H9 (cell line): ENCODE results near the gene PARM1. TPM values are rescaled to one million over a fixed set of nuclear protein-coding genes. Genes with fewer than 3 reads are reported as not detected.

Source experiments
- DNase-seq: peaks from one replicate; pipeline ENCODE4 v3.0.0-alpha.2; 2017
- H2AFZ ChIP-seq: one replicate; pipeline ENCODE4 v1.6.1; 2013; ENCODE audit warnings: mild to moderate bottlenecking, low read length, control low read depth, moderate library complexity
- H2AK5ac ChIP-seq: 2 replicates; pipeline ENCODE4 v1.6.1; 2013; ENCODE audit warnings: low read length, control low read depth, mixed read lengths; ENCODE audit not compliant: insufficient read length
- H2BK120ac ChIP-seq: one replicate; pipeline ENCODE4 v1.6.1; 2013; ENCODE audit warnings: low read depth, mild to moderate bottlenecking, low read length, control low read depth, inconsistent platforms; ENCODE audit not compliant: poor library complexity, severe bottlenecking
- H2BK12ac ChIP-seq: 2 replicates; pipeline ENCODE4 v1.6.1; 2013; ENCODE audit warnings: low read length, control low read depth, mixed read lengths, low read depth; ENCODE audit not compliant: insufficient read length
- H2BK15ac ChIP-seq: 2 replicates; pipeline ENCODE4 v1.6.1; 2013; ENCODE audit warnings: low read depth, low read length, control low read depth
- H2BK20ac ChIP-seq: one replicate; pipeline ENCODE4 v1.6.1; 2013; ENCODE audit warnings: low read depth, mild to moderate bottlenecking, low read length, control low read depth, inconsistent platforms; ENCODE audit not compliant: poor library complexity, severe bottlenecking
- H2BK5ac ChIP-seq: 2 replicates; pipeline ENCODE4 v1.6.1; 2013; ENCODE audit warnings: low read length, control low read depth, mixed read lengths; ENCODE audit not compliant: insufficient read length
- H3K14ac ChIP-seq: 2 replicates; pipeline ENCODE4 v1.6.1; 2013; ENCODE audit warnings: low read length, control low read depth; ENCODE audit not compliant: insufficient read depth
- H3K18ac ChIP-seq: 2 replicates; pipeline ENCODE4 v1.6.1; 2013; ENCODE audit warnings: low read depth, mild to moderate bottlenecking, mixed read lengths, low read length, control low read depth; ENCODE audit not compliant: insufficient read length
- H3K23ac ChIP-seq: 2 replicates; pipeline ENCODE4 v1.6.1; 2013; ENCODE audit warnings: low read length, control low read depth, mixed read lengths, low read depth; ENCODE audit not compliant: insufficient read length
- H3K23me2 ChIP-seq: 2 replicates; pipeline ENCODE4 v1.6.1; 2013; ENCODE audit warnings: low read depth, mild to moderate bottlenecking, mixed read lengths, low read length, control low read depth; ENCODE audit not compliant: insufficient read length, poor library complexity, severe bottlenecking
- H3K27ac ChIP-seq: 2 replicates; pipeline ENCODE4 v1.5.1; 2013; ENCODE audit warnings: low read length, control low read depth, mixed read lengths, low read depth; ENCODE audit not compliant: insufficient read length
- H3K27me3 ChIP-seq: 2 replicates; pipeline ENCODE4 v1.6.1; 2013; ENCODE audit warnings: low read length, control low read depth, inconsistent platforms; ENCODE audit not compliant: insufficient read depth
- H3K4ac ChIP-seq: 2 replicates; pipeline ENCODE4 v1.6.1; 2013; ENCODE audit warnings: low read depth, mild to moderate bottlenecking, control low read depth, inconsistent platforms, low read length, moderate library complexity
- H3K4me1 ChIP-seq: 2 replicates; pipeline ENCODE4 v1.6.1; 2013; ENCODE audit warnings: low read length, control low read depth, inconsistent platforms; ENCODE audit not compliant: insufficient read depth
- H3K4me2 ChIP-seq: 2 replicates; pipeline ENCODE4 v1.6.1; 2013; ENCODE audit warnings: low read length, control low read depth, mixed read lengths; ENCODE audit not compliant: insufficient read length, insufficient read depth
- H3K56ac ChIP-seq: 2 replicates; pipeline ENCODE4 v1.6.1; 2013; ENCODE audit warnings: low read depth, mild to moderate bottlenecking, mixed read lengths, low read length, control low read depth; ENCODE audit not compliant: insufficient read length
- H3K79me1 ChIP-seq: 2 replicates; pipeline ENCODE4 v1.6.1; 2013; ENCODE audit warnings: low read depth, mild to moderate bottlenecking, moderate library complexity, low read length, control low read depth, inconsistent platforms; ENCODE audit not compliant: insufficient read depth, poor library complexity, severe bottlenecking
- H3K79me2 ChIP-seq: 2 replicates; pipeline ENCODE4 v1.6.1; 2013; ENCODE audit warnings: low read length, control low read depth, inconsistent platforms; ENCODE audit not compliant: insufficient read depth
- H3K9ac ChIP-seq: 2 replicates; pipeline ENCODE4 v1.6.1; 2013; ENCODE audit warnings: low read length, control low read depth, mixed read lengths; ENCODE audit not compliant: insufficient read length; ENCODE audit errors: extremely low read depth
- H3K9me3 ChIP-seq: one replicate; pipeline ENCODE4 v1.6.1; 2013; ENCODE audit warnings: low read depth, low read length, inconsistent platforms; ENCODE audit not compliant: control insufficient read depth
- H3T11ph ChIP-seq: one replicate; pipeline ENCODE4 v1.6.1; 2013; ENCODE audit warnings: mild to moderate bottlenecking, low read length, control low read depth, inconsistent platforms
- H4K20me1 ChIP-seq: one replicate; pipeline ENCODE4 v1.6.1; 2013; ENCODE audit not compliant: control insufficient read depth, insufficient read length, insufficient read depth
- H4K5ac ChIP-seq: 2 replicates; pipeline ENCODE4 v1.6.1; 2013; ENCODE audit warnings: low read depth, mild to moderate bottlenecking, mixed read lengths, low read length, control low read depth; ENCODE audit not compliant: insufficient read length
- H4K8ac ChIP-seq: replicated peaks from 2 replicates; pipeline ENCODE4 v1.6.1; 2013; ENCODE audit warnings: low read length, control low read depth, mixed read lengths, low read depth; ENCODE audit not compliant: insufficient read length
- H4K91ac ChIP-seq: 2 replicates; pipeline ENCODE4 v1.6.1; 2013; ENCODE audit warnings: low read depth, mild to moderate bottlenecking, moderate library complexity, mixed read lengths, low read length, control low read depth; ENCODE audit not compliant: insufficient read length
- H3K27ac Mint-ChIP-seq, 3 experiments: 2 replicates in 2 of 3; 3 replicates in 1 of 3; pipeline ENCODE4 v1.8.0; 2020 to 2021; ENCODE audit warnings: mixed read lengths in 3 of 3, mild to moderate bottlenecking in 1 of 3, moderate library complexity in 1 of 3
- H3K27me3 Mint-ChIP-seq: 2 replicates; pipeline ENCODE4 v1.8.0; 2021; ENCODE audit warnings: low read depth, mild to moderate bottlenecking, moderate library complexity, mixed read lengths
- H3K36me3 Mint-ChIP-seq, 3 experiments: 2 replicates in 2 of 3; 3 replicates in 1 of 3; pipeline ENCODE4 v1.8.0; 2020 to 2021; ENCODE audit warnings: low read depth in 3 of 3, mixed read lengths in 3 of 3; ENCODE audit not compliant: insufficient read depth in 1 of 3
- H3K4me1 Mint-ChIP-seq, 2 experiments: 2 replicates each; pipeline ENCODE4 v1.8.0; 2020; ENCODE audit warnings: mixed read lengths in 2 of 2
- H3K4me3 Mint-ChIP-seq, 2 experiments: 2 replicates in 1 of 2; 3 replicates in 1 of 2; pipeline ENCODE4 v1.8.0; 2020 to 2021; ENCODE audit warnings: mild to moderate bottlenecking in 2 of 2, mixed read lengths in 2 of 2, moderate library complexity in 1 of 2
- H3K9me3 Mint-ChIP-seq, 2 experiments: 2 replicates in 1 of 2; 3 replicates in 1 of 2; pipeline ENCODE4 v1.8.0; 2020; ENCODE audit warnings: mild to moderate bottlenecking in 2 of 2, mixed read lengths in 2 of 2, moderate library complexity in 1 of 2
- CTCF ChIP-seq: fragments of 200-600 bp; sonication (generic); conservative IDR thresholded peaks from 3 replicates; pipeline ENCODE4 v1.8.0; 2021; ENCODE audit warnings: antibody characterized with exemption, mild to moderate bottlenecking
- WGBS: extraction: QIAGEN DNeasy Blood & Tissue Kit; methylation state at CpG from one replicate; pipeline ENCODE4 v1.1.7; 2013; ENCODE audit warnings: missing lambda C conversion rate, low lambda C conversion rate, mixed read lengths; ENCODE audit not compliant: insufficient read length; ENCODE audit errors: extremely low coverage; 5-methylcytosine and 5-hydroxymethylcytosine counted together
- total RNA-seq: library from RNA; stranded (reverse); gene quantifications from 2 replicates; pipeline ENCODE4 v1.2.1, GENCODE V29; 2021

PARM1 gene
- total RNA-seq, 1 experiment from 2014 or later: 2.0 TPM

- no peak overlapping the region for H3K4me3 Mint-ChIP-seq
- no CpG with 5 or more reads among the region's 1 CpG for WGBS
Observed at GRCh38 chr4:75051431-75051830, 118.5 kb downstream of the PARM1 start.

More at GRCh38 chr4:75051431-75051830, 118.5 kb downstream of the PARM1 start:
- H3K18ac ChIP-seq: no peak overlapping the region
- no peaks in the 10 kb centered on the region for H3K9me3 ChIP-seq
- no peak overlapping the region for H2BK20ac ChIP-seq
- no peak overlapping the region for H2BK120ac ChIP-seq
- no peaks in the 10 kb centered on the region for H3K36me3 Mint-ChIP-seq
- H3K9ac ChIP-seq: no peak overlapping the region
- no peaks in the 10 kb centered on the region for H4K20me1 ChIP-seq
- H2BK15ac ChIP-seq: no peak overlapping the region
- no peak overlapping the region for H3T11ph ChIP-seq
- H3K79me2 ChIP-seq: no peaks in the 10 kb centered on the region
- no peaks in the 10 kb centered on the region for H3K27me3 Mint-ChIP-seq
- H3K27ac ChIP-seq: no peak overlapping the region
- H3K23ac ChIP-seq: no peak overlapping the region
- H4K8ac ChIP-seq: no peak overlapping the region
- TF ChIP-seq CTCF: no peak
- H4K91ac ChIP-seq: no peak overlapping the region
- H2AK5ac ChIP-seq: no peak overlapping the region
- H3K27ac Mint-ChIP-seq: no peak overlapping the region; a peak in 1 of 7 replicates
- H3K4me1 Mint-ChIP-seq: peaks cover 8 to 12% of the 10 kb centered on the region in 2 experiments
- H4K5ac ChIP-seq: no peak overlapping the region
- no peak overlapping the region for H3K56ac ChIP-seq
- no peaks in the 10 kb centered on the region for H3K4me1 ChIP-seq
- H2AFZ ChIP-seq: no peak overlapping the region
- H3K14ac ChIP-seq: no peak overlapping the region
- H3K4ac ChIP-seq: no peak overlapping the region
- no peaks in the 10 kb centered on the region for H3K23me2 ChIP-seq
- no peaks in the 10 kb centered on the region for H3K9me3 Mint-ChIP-seq
- H3K4me2 ChIP-seq: no peak overlapping the region
- H2BK12ac ChIP-seq: no peak overlapping the region
- H3K79me1 ChIP-seq: no peaks in the 10 kb centered on the region
- no peaks in the 10 kb centered on the region for H3K27me3 ChIP-seq
- no peak overlapping the region for H2BK5ac ChIP-seq
- DNase-seq: no peak
